ENCODE results near the gene GPR37L1.

GPR37L1 gene

GRCh38 chr1:202151045-202151444, 28.3 kb downstream of the GPR37L1 start:
- no peak overlapping the region for H3K27ac ChIP-seq (ENCODE audit: low read length, poor library complexity, severe bottlenecking)
- no peaks in the 10 kb centered on the region for H3K9me3 ChIP-seq (ENCODE audit: control insufficient read depth, low read length)
- no peak overlapping the region for H3K4me2 ChIP-seq (ENCODE audit: low read length, poor library complexity, severe bottlenecking)
- no peak overlapping the region for H3K14ac ChIP-seq (ENCODE audit: low read length in 2 of 2)
- no peak overlapping the region for H3K18ac ChIP-seq (ENCODE audit: low read depth in 1 of 2, low read length in 2 of 2)
- no peak overlapping the region for H4K91ac ChIP-seq (ENCODE audit: low read length)
- H3K4me1 ChIP-seq (ENCODE audit: control insufficient read depth, insufficient read depth, low read depth, low read length) = peaks cover 7% of the 10 kb centered on the region
- H2AK5ac ChIP-seq (ENCODE audit: low read length, severe bottlenecking) = no peak overlapping the region
- H3K27me3 ChIP-seq (ENCODE audit: control insufficient read depth in 1 of 2, insufficient read depth in 1 of 2, low read length in 2 of 2) = peaks cover 0 to 20% of the 10 kb centered on the region in 2 experiments
- H2AFZ ChIP-seq (ENCODE audit: low read depth, low read length) = no peak overlapping the region
- 80% methylated on average over 2 of the region's 2 CpGs for WGBS
- DNase-seq = no peak
- no peak overlapping the region for H3K9ac ChIP-seq (ENCODE audit: low read length)
- H3K36me3 ChIP-seq (ENCODE audit: control insufficient read depth in 1 of 2, insufficient read depth in 2 of 2, low read depth in 1 of 2, low read length in 2 of 2) = no peaks in the 10 kb centered on the region
- no peak overlapping the region for H3K23ac ChIP-seq (ENCODE audit: low read length in 2 of 2)
- H3K79me1 ChIP-seq (replicated peaks; ENCODE audit: low read length, poor library complexity, severe bottlenecking) = no peaks in the 10 kb centered on the region
- H2BK12ac ChIP-seq (ENCODE audit: low read length in 2 of 2) = no peak overlapping the region
- H4K8ac ChIP-seq (ENCODE audit: low read length) = no peak overlapping the region
- no peak overlapping the region for H2BK120ac ChIP-seq (ENCODE audit: low read depth, low read length)
- H3K4me3 ChIP-seq (ENCODE audit: insufficient read depth in 1 of 2, low read depth in 1 of 2, low read length in 2 of 2) = no peak overlapping the region
- no peak overlapping the region for H2BK15ac ChIP-seq (ENCODE audit: low read depth, poor library complexity, severe bottlenecking)
- no peak overlapping the region for H2BK5ac ChIP-seq (ENCODE audit: low read depth, low read length, poor library complexity, severe bottlenecking)
- H3K4ac ChIP-seq (ENCODE audit: low read depth in 1 of 2, low read length in 2 of 2) = no peak overlapping the region

- peaks cover 7% of the 10 kb centered on the region for H3K4me1 ChIP-seq (ENCODE audit: control insufficient read depth, insufficient read depth, low read depth, low read length)
- H3K18ac ChIP-seq (ENCODE audit: low read depth in 1 of 2, low read length in 2 of 2) = no peak overlapping the region
- no peak overlapping the region for H2AFZ ChIP-seq (ENCODE audit: low read depth, low read length)
- H4K91ac ChIP-seq (ENCODE audit: low read length) = no peak overlapping the region
- H3K9ac ChIP-seq (ENCODE audit: low read length) = no peak overlapping the region
- no peak overlapping the region for H3K4me3 ChIP-seq (ENCODE audit: insufficient read depth in 1 of 2, low read depth in 1 of 2, low read length in 2 of 2)
- no peaks in the 10 kb centered on the region for H3K79me1 ChIP-seq (replicated peaks; ENCODE audit: low read length, poor library complexity, severe bottlenecking)
- H4K8ac ChIP-seq (ENCODE audit: low read length) = no peak overlapping the region
- no peak overlapping the region for H2AK5ac ChIP-seq (ENCODE audit: low read length, severe bottlenecking)
- no peak overlapping the region for H2BK5ac ChIP-seq (ENCODE audit: low read depth, low read length, poor library complexity, severe bottlenecking)
- H3K23ac ChIP-seq (ENCODE audit: low read length in 2 of 2) = no peak overlapping the region
- H3K36me3 ChIP-seq (ENCODE audit: control insufficient read depth in 1 of 2, insufficient read depth in 2 of 2, low read depth in 1 of 2, low read length in 2 of 2) = no peaks in the 10 kb centered on the region
- no peak overlapping the region for H3K4ac ChIP-seq (ENCODE audit: low read depth in 1 of 2, low read length in 2 of 2)
- H2BK15ac ChIP-seq (ENCODE audit: low read depth, poor library complexity, severe bottlenecking) = no peak overlapping the region
- no peak overlapping the region for H2BK12ac ChIP-seq (ENCODE audit: low read length in 2 of 2)
- no peak overlapping the region for H3K4me2 ChIP-seq (ENCODE audit: low read length, poor library complexity, severe bottlenecking)
- no peak overlapping the region for H2BK120ac ChIP-seq (ENCODE audit: low read depth, low read length)
- 86% methylated on average over 10 of the region's 10 CpGs for WGBS
- H3K27ac ChIP-seq (ENCODE audit: low read length, poor library complexity, severe bottlenecking) = no peak overlapping the region
- no peak for DNase-seq
- no peaks in the 10 kb centered on the region for H3K9me3 ChIP-seq (ENCODE audit: control insufficient read depth, low read length)
- peaks cover 0 to 22% of the 10 kb centered on the region in 2 experiments for H3K27me3 ChIP-seq (ENCODE audit: control insufficient read depth in 1 of 2, insufficient read depth in 1 of 2, low read length in 2 of 2)
- no peak overlapping the region for H3K14ac ChIP-seq (ENCODE audit: low read length in 2 of 2)
Observed at GRCh38 chr1:202152399-202152798, 29.7 kb downstream of the GPR37L1 start.

DNA sequence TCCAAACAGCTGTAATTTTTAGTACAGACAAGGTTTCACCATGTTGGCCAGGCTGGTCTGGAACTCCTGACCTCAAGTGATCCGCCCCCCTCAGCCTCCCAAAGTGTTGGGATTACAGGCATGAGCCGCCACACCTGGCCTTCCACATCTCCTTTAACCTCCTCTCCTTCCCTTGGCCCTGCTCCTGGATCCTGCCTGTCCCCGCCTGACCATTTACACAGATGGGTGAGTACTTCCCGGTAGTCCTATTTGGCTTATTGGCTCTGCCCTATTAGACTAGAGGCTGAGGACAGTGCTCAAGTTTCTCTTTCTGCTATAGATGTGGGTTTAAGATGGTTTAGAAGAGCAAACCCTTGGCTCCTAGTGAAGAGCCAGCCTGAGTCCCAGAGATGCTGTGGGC, 30.6 kb downstream of the GPR37L1 start:
- Histone ChIP-seq H2AFZ (ENCODE audit: low read depth, low read length) (no peak overlapping the region), H3K9ac (ENCODE audit: low read length) (no peak overlapping the region), H3K14ac (ENCODE audit: low read length in 2 of 2) (no peak overlapping the region), H3K4me3 (ENCODE audit: insufficient read depth in 1 of 2, low read depth in 1 of 2, low read length in 2 of 2) (no peak overlapping the region), H3K36me3 (ENCODE audit: control insufficient read depth in 1 of 2, insufficient read depth in 2 of 2, low read depth in 1 of 2, low read length in 2 of 2) (no peaks in the 10 kb centered on the region), H2AK5ac (ENCODE audit: low read length, severe bottlenecking) (no peak overlapping the region), H2BK5ac (ENCODE audit: low read depth, low read length, poor library complexity, severe bottlenecking) (no peak overlapping the region), H3K4me1 (ENCODE audit: control insufficient read depth, insufficient read depth, low read depth, low read length) (peaks cover 7% of the 10 kb centered on the region), H3K79me1 (replicated peaks; ENCODE audit: low read length, poor library complexity, severe bottlenecking) (no peaks in the 10 kb centered on the region), H3K4me2 (ENCODE audit: low read length, poor library complexity, severe bottlenecking) (no peak overlapping the region), H2BK12ac (ENCODE audit: low read length in 2 of 2) (no peak overlapping the region), H3K4ac (ENCODE audit: low read depth in 1 of 2, low read length in 2 of 2) (no peak overlapping the region), H3K27ac (ENCODE audit: low read length, poor library complexity, severe bottlenecking) (no peak overlapping the region), H2BK120ac (ENCODE audit: low read depth, low read length) (no peak overlapping the region), H3K9me3 (ENCODE audit: control insufficient read depth, low read length) (no peaks in the 10 kb centered on the region), H3K27me3 (ENCODE audit: control insufficient read depth in 1 of 2, insufficient read depth in 1 of 2, low read length in 2 of 2) (peaks cover 0 to 28% of the 10 kb centered on the region in 2 experiments), H3K23ac (ENCODE audit: low read length in 2 of 2) (no peak overlapping the region), H4K91ac (ENCODE audit: low read length) (no peak overlapping the region), H2BK15ac (ENCODE audit: low read depth, poor library complexity, severe bottlenecking) (no peak overlapping the region), H4K8ac (ENCODE audit: low read length) (no peak overlapping the region), H3K18ac (ENCODE audit: low read depth in 1 of 2, low read length in 2 of 2) (no peak overlapping the region)
- DNase-seq = no peak
- WGBS = 91% methylated on average over 4 of the region's 4 CpGs

- Histone ChIP-seq H2BK12ac (ENCODE audit: low read length in 2 of 2) (no peak overlapping the region), H3K18ac (ENCODE audit: low read depth in 1 of 2, low read length in 2 of 2) (no peak overlapping the region), H2BK5ac (ENCODE audit: low read depth, low read length, poor library complexity, severe bottlenecking) (no peak overlapping the region), H3K4me3 (ENCODE audit: insufficient read depth in 1 of 2, low read depth in 1 of 2, low read length in 2 of 2) (no peak overlapping the region), H2BK15ac (ENCODE audit: low read depth, poor library complexity, severe bottlenecking) (no peak overlapping the region), H3K14ac (ENCODE audit: low read length in 2 of 2) (no peak overlapping the region), H2BK120ac (ENCODE audit: low read depth, low read length) (no peak overlapping the region), H3K27ac (ENCODE audit: low read length, poor library complexity, severe bottlenecking) (no peak overlapping the region), H3K23ac (ENCODE audit: low read length in 2 of 2) (no peak overlapping the region), H3K9me3 (ENCODE audit: control insufficient read depth, low read length) (no peaks in the 10 kb centered on the region), H3K4me1 (ENCODE audit: control insufficient read depth, insufficient read depth, low read depth, low read length) (peaks cover 7% of the 10 kb centered on the region), H3K36me3 (ENCODE audit: control insufficient read depth in 1 of 2, insufficient read depth in 2 of 2, low read depth in 1 of 2, low read length in 2 of 2) (no peaks in the 10 kb centered on the region), H2AK5ac (ENCODE audit: low read length, severe bottlenecking) (no peak overlapping the region), H3K79me1 (replicated peaks; ENCODE audit: low read length, poor library complexity, severe bottlenecking) (no peaks in the 10 kb centered on the region), H2AFZ (ENCODE audit: low read depth, low read length) (no peak overlapping the region), H3K27me3 (ENCODE audit: control insufficient read depth in 1 of 2, insufficient read depth in 1 of 2, low read length in 2 of 2) (peaks cover 0 to 31% of the 10 kb centered on the region in 2 experiments), H3K9ac (ENCODE audit: low read length) (peak overlapping the region; percentile 31), H3K4me2 (ENCODE audit: low read length, poor library complexity, severe bottlenecking) (no peak overlapping the region), H3K4ac (ENCODE audit: low read depth in 1 of 2, low read length in 2 of 2) (no peak overlapping the region), H4K91ac (ENCODE audit: low read length) (no peak overlapping the region), H4K8ac (ENCODE audit: low read length) (no peak overlapping the region)
- WGBS = 91% methylated on average over 7 of the region's 10 CpGs
- DNase-seq = no peak
Observed at GRCh38 chr1:202154148-202154765, 31.5 kb downstream of the GPR37L1 start.
